Measurements from ENCODE around the gene TMUB1. TPM values are rescaled to one million over a fixed set of nuclear protein-coding genes. Genes with fewer than 3 reads are reported as not detected.
A peak's percentile ranks its signal among the peaks of the same experiment; 100 is the strongest.

The TMUB1 gene
- total and polyA plus RNA-seq, 7 experiments from 2014 or later: 36.0 to 61.2 (median 42.2) TPM

GRCh38 chr7:151057506-151057988 lies 25.7 kb downstream of the TMUB1 start, which contains the start of gene CDK5:
Gene CDK5, minus strand, starts transcription at chr7:151057897. Its CDS starts 49 bp downstream, at chr7:151057848.
- peak within 1 kb of the TSS; percentile 92 for H3K27ac ChIP-seq (ENCODE audit: low read depth, low read length)
- ATAC-seq (peak; percentile 0), DNase-seq (no peak)
- no peaks in the 10 kb centered on the region for H3K36me3 ChIP-seq (ENCODE audit: control insufficient read depth in 2 of 3, insufficient read depth in 3 of 3, low read length in 3 of 3)
- H3K4me3 Mint-ChIP-seq: peak within 1 kb of the TSS; percentile 91 to 99 (median 94)
- peak within 1 kb of the TSS; percentile 78 for H3K4me3 ChIP-seq (ENCODE audit: low read length)
- H3K36me3 Mint-ChIP-seq: peaks cover 0 to 4% (median 3%) of the 10 kb centered on the region in 5 donors
- H3K4me1 ChIP-seq (ENCODE audit: control insufficient read depth in 2 of 2, insufficient read depth in 2 of 2, low read length in 2 of 2): peaks cover 25 to 32% of the 10 kb centered on the region in 2 donors
- CTCF ChIA-PET: interaction anchor here (1.0 to 3.5 kb wide), 2 partner anchors 27 to 52 kb away, joined by 3 to 15 read pairs; partner anchors contain the start of gene TMUB1
- POLR2A ChIA-PET: interaction anchor here (0.7 to 2.7 kb wide), 4 partner anchors 25 to 44 kb away, joined by 4 to 10 read pairs (median 6); partner anchors contain the start of gene ABCB8
- peak within 1 kb of the TSS; percentile 86 to 96 (median 93) for H3K27ac Mint-ChIP-seq
- H3K9me3 ChIP-seq (ENCODE audit: control insufficient read depth in 2 of 3, low read length in 3 of 3): no peaks in the 10 kb centered on the region
- H3K27me3 Mint-ChIP-seq: peaks cover 0 to 2% (median 0%) of the 10 kb centered on the region in 5 donors
- H3K27me3 ChIP-seq (ENCODE audit: control insufficient read depth in 2 of 2, insufficient read depth in 2 of 2, low read length in 2 of 2): no peaks in the 10 kb centered on the region
- intact Hi-C loops (cut with micrococcal nuclease): loop anchor here (5.0 kb wide), 4 partner anchors 35 to 575 kb away; no protein-coding TSS in a partner anchor
- H3K4me1 Mint-ChIP-seq: peaks cover 29 to 48% (median 43%) of the 10 kb centered on the region in 7 donors
- H3K9me3 Mint-ChIP-seq: peaks cover 0 to 1% (median 0%) of the 10 kb centered on the region in 11 donors

- Histone ChIP-seq H3K9me3 (ENCODE audit: control insufficient read depth in 2 of 3, low read length in 3 of 3) (no peaks in the 10 kb centered on the region), H3K27me3 (ENCODE audit: control insufficient read depth in 2 of 2, insufficient read depth in 2 of 2, low read length in 2 of 2) (no peaks in the 10 kb centered on the region), H3K36me3 (ENCODE audit: control insufficient read depth in 2 of 3, insufficient read depth in 3 of 3, low read length in 3 of 3) (no peaks in the 10 kb centered on the region), H3K4me1 (ENCODE audit: control insufficient read depth in 2 of 2, insufficient read depth in 2 of 2, low read length in 2 of 2) (peaks cover 25 to 32% of the 10 kb centered on the region in 2 donors), H3K27ac (ENCODE audit: low read depth, low read length) (peak overlapping the region; percentile 52), H3K4me3 (ENCODE audit: low read length) (peak overlapping the region; percentile 78)
- CTCF ChIA-PET: interaction anchor here (0.6 to 3.5 kb wide), 4 partner anchors 28 to 201 kb away, joined by 3 to 15 read pairs (median 4); partner anchors contain the start of genes ABCB8 and TMUB1
- POLR2A ChIA-PET: interaction anchor here (0.7 to 2.7 kb wide), 4 partner anchors 26 to 38 kb away, joined by 3 to 10 read pairs (median 5); partner anchors contain the start of gene ABCB8
- intact Hi-C loops (cut with micrococcal nuclease): loop anchor here (5.0 kb wide), 4 partner anchors 35 to 575 kb away; no protein-coding TSS in a partner anchor
- peak overlapping the region in 6 of 9 donors; percentile 38 to 93 (median 88) for H3K27ac Mint-ChIP-seq
- no peak for DNase-seq
- peaks cover 30 to 49% (median 44%) of the 10 kb centered on the region in 7 donors for H3K4me1 Mint-ChIP-seq
- H3K36me3 Mint-ChIP-seq: peaks cover 0 to 5% (median 4%) of the 10 kb centered on the region in 5 donors
- ATAC-seq: no peak
- H3K9me3 Mint-ChIP-seq: peaks cover 0 to 1% (median 0%) of the 10 kb centered on the region in 11 donors
- H3K4me3 Mint-ChIP-seq: peak overlapping the region; percentile 91 to 99 (median 94)
- H3K27me3 Mint-ChIP-seq: peaks cover 0 to 4% (median 0%) of the 10 kb centered on the region in 5 donors
Observed at GRCh38 chr7:151056666-151057505, 26.4 kb downstream of the TMUB1 start.

DNA sequence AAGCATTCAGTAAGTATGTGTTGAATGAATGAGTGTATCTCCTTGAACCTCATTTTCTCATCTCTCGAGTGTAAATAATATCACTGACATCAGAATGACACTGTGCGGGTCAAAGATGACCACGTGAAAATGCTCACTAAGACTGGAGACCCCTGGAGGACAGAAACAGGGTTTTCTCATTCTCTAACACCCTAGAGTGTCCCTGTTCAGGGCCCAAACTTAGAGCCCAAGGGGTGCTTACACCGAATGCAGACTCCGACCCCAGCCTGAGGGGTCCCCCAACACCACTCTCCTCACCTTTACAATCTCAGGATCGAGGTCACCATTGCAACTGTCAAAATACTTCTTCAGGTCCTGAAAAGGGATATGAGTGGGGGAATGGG lies 27.0 kb downstream of the TMUB1 start:
- peaks cover 25 to 32% of the 10 kb centered on the region in 2 donors for H3K4me1 ChIP-seq (ENCODE audit: control insufficient read depth in 2 of 2, insufficient read depth in 2 of 2, low read length in 2 of 2)
- peaks cover 24 to 46% (median 38%) of the 10 kb centered on the region in 7 donors for H3K4me1 Mint-ChIP-seq
- intact Hi-C loops (cut with micrococcal nuclease): loop anchor here (5.0 kb wide), 4 partner anchors 36 to 576 kb away; no protein-coding TSS in a partner anchor
- no peak for DNase-seq
- POLR2A ChIA-PET: interaction anchor here (1.0 to 1.9 kb wide), 2 partner anchors 29 to 37 kb away, joined by 3 to 6 read pairs; no protein-coding TSS in a partner anchor
- no peaks in the 10 kb centered on the region for H3K36me3 ChIP-seq (ENCODE audit: control insufficient read depth in 2 of 3, insufficient read depth in 3 of 3, low read length in 3 of 3)
- peaks cover 0 to 5% (median 4%) of the 10 kb centered on the region in 5 donors for H3K36me3 Mint-ChIP-seq
- H3K4me3 ChIP-seq (ENCODE audit: low read length): no peak overlapping the region
- peaks cover 0 to 1% (median 0%) of the 10 kb centered on the region in 11 donors for H3K9me3 Mint-ChIP-seq
- H3K27me3 Mint-ChIP-seq: peaks cover 0 to 4% (median 0%) of the 10 kb centered on the region in 5 donors
- peak overlapping the region; percentile 38 to 99 (median 93) for H3K4me3 Mint-ChIP-seq
- H3K27ac Mint-ChIP-seq: no peak overlapping the region
- H3K27ac ChIP-seq (ENCODE audit: low read depth, low read length): no peak overlapping the region
- ATAC-seq: no peak
- no peaks in the 10 kb centered on the region for H3K9me3 ChIP-seq (ENCODE audit: control insufficient read depth in 2 of 3, low read length in 3 of 3)
- no peaks in the 10 kb centered on the region for H3K27me3 ChIP-seq (ENCODE audit: control insufficient read depth in 2 of 2, insufficient read depth in 2 of 2, low read length in 2 of 2)
- CTCF ChIA-PET: interaction anchor here (1.1 kb wide), 1 partner anchor 28 kb away, joined by 3 read pairs; the partner anchor contains the start of gene ABCB8

DNA sequence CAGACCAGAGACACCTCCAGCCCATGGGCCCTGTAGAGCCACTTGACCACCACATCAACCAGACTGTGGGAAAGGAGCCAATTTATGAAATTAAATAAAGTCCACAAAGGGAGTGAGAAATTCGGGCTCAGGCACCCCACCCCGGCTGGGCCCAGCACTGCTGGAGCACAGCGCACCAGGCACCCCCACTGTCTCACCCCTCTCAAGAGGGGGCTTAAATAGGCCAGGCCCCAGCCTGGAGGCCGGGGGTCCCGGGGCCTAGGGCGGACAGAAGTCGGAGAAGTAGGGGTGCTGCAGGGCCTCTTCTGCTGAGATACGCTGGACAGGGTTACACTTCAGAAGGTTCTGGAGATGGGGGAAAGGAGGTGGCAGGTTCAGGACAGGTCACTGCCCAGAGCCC lies 29.5 kb downstream of the TMUB1 start:
- Mint-ChIP-seq H3K4me1 (peaks cover 21 to 31% (median 27%) of the 10 kb centered on the region in 7 donors), H3K4me3 (no peak overlapping the region)
- intact Hi-C loops (cut with micrococcal nuclease): no loop called here

DNA sequence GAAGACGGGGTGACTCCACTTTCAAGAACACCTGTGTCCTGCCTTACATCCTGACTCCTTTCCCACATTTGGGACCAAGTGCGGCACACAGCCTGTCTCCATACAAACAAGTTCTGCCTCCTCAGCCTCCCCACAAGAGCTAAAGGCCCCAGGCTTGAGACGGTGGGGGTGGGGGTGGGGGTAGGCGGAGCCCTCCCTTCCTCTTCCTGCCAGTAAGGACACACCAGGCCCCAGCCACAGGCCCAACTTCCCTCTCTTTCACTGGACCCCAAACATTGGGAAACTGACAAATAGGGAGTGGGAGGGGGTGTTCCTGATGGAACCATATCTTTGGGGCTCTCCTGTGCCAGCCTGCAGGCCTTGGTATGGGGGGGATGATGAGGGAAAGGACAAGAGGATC lies 30.2 kb downstream of the TMUB1 start:
- ATAC-seq: no peak
- H3K27ac Mint-ChIP-seq: no peak overlapping the region
- Histone ChIP-seq H3K4me1 (ENCODE audit: control insufficient read depth in 2 of 2, insufficient read depth in 2 of 2, low read length in 2 of 2) (peaks cover 6 to 14% of the 10 kb centered on the region in 2 donors), H3K9me3 (ENCODE audit: control insufficient read depth in 2 of 3, low read length in 3 of 3) (no peaks in the 10 kb centered on the region), H3K4me3 (ENCODE audit: low read length) (no peak overlapping the region), H3K27ac (ENCODE audit: low read depth, low read length) (no peak overlapping the region), H3K36me3 (ENCODE audit: control insufficient read depth in 2 of 3, insufficient read depth in 3 of 3, low read length in 3 of 3) (no peaks in the 10 kb centered on the region), H3K27me3 (ENCODE audit: control insufficient read depth in 2 of 2, insufficient read depth in 2 of 2, low read length in 2 of 2) (no peaks in the 10 kb centered on the region)
- ChIA-PET POLR2A (no interaction called here), CTCF (interaction anchor here (0.6 kb wide), 1 partner anchor 42 kb away, joined by 3 read pairs; no protein-coding TSS in a partner anchor)
- peaks cover 16 to 27% (median 26%) of the 10 kb centered on the region in 7 donors for H3K4me1 Mint-ChIP-seq
- peaks cover 0 to 5% (median 4%) of the 10 kb centered on the region in 5 donors for H3K36me3 Mint-ChIP-seq
- H3K27me3 Mint-ChIP-seq: peaks cover 0 to 10% (median 0%) of the 10 kb centered on the region in 5 donors
- peaks cover 0 to 1% (median 0%) of the 10 kb centered on the region in 11 donors for H3K9me3 Mint-ChIP-seq
- no peak overlapping the region for H3K4me3 Mint-ChIP-seq
- intact Hi-C loops (cut with micrococcal nuclease): no loop called here
- DNase-seq: no peak

More for the DNA sequence above, 29.5 kb downstream of the TMUB1 start:
- no peak overlapping the region for H3K27ac Mint-ChIP-seq
- no peak for ATAC-seq
- Histone ChIP-seq H3K27me3 (ENCODE audit: control insufficient read depth in 2 of 2, insufficient read depth in 2 of 2, low read length in 2 of 2) (no peaks in the 10 kb centered on the region), H3K9me3 (ENCODE audit: control insufficient read depth in 2 of 3, low read length in 3 of 3) (no peaks in the 10 kb centered on the region), H3K4me3 (ENCODE audit: low read length) (no peak overlapping the region), H3K4me1 (ENCODE audit: control insufficient read depth in 2 of 2, insufficient read depth in 2 of 2, low read length in 2 of 2) (peaks cover 12 to 19% of the 10 kb centered on the region in 2 donors), H3K27ac (ENCODE audit: low read depth, low read length) (no peak overlapping the region), H3K36me3 (ENCODE audit: control insufficient read depth in 2 of 3, insufficient read depth in 3 of 3, low read length in 3 of 3) (no peaks in the 10 kb centered on the region)
- H3K27me3 Mint-ChIP-seq: peaks cover 0 to 10% (median 0%) of the 10 kb centered on the region in 5 donors
- POLR2A ChIA-PET: no interaction called here
- peaks cover 0 to 1% (median 0%) of the 10 kb centered on the region in 11 donors for H3K9me3 Mint-ChIP-seq
- CTCF ChIA-PET: no interaction called here
- H3K36me3 Mint-ChIP-seq: peaks cover 0 to 5% (median 4%) of the 10 kb centered on the region in 5 donors
- DNase-seq: no peak

DNA sequence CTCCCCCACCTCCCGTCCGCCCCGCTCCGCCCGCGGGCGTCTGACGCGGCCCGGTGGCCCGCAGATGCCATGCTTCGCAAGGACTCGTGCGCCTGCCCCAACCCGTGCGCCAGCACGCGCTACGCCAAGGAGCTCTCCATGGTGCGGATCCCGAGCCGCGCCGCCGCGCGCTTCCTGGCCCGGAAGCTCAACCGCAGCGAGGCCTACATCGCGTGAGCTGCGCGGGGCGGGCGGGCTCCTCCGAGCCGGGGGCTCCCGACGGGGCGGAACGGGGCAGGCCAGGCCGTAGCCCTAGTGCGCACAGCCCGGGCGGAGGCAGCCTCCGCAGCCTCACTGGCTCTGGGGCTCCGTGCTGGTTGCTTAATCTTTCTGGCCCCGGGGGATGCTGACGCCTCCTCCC lies 32.2 kb downstream of the TMUB1 start:
- H3K9me3 ChIP-seq (ENCODE audit: control insufficient read depth in 2 of 3, low read length in 3 of 3): no peaks in the 10 kb centered on the region
- intact Hi-C loops (cut with micrococcal nuclease): loop anchor here in 1 of 2 donors (1.0 kb wide), 3 partner anchors 8 to 65 kb away; partner anchors contain the start of genes ABCB8 and SLC4A2

More for the DNA sequence above, 32.2 kb downstream of the TMUB1 start:
- ATAC-seq (peak; percentile 88), DNase-seq (peak; percentile 55 to 75 (median 69))
- Mint-ChIP-seq H3K36me3 (peaks cover 0 to 5% (median 4%) of the 10 kb centered on the region in 5 donors), H3K27me3 (peaks cover 0 to 10% (median 0%) of the 10 kb centered on the region in 5 donors), H3K27ac (no peak overlapping the region), H3K9me3 (peaks cover 0 to 1% (median 0%) of the 10 kb centered on the region in 11 donors), H3K4me3 (no peak overlapping the region), H3K4me1 (peaks cover 6 to 19% (median 14%) of the 10 kb centered on the region in 7 donors)
- Histone ChIP-seq H3K36me3 (ENCODE audit: control insufficient read depth in 2 of 3, insufficient read depth in 3 of 3, low read length in 3 of 3) (no peaks in the 10 kb centered on the region), H3K27ac (ENCODE audit: low read depth, low read length) (no peak overlapping the region), H3K27me3 (ENCODE audit: control insufficient read depth in 2 of 2, insufficient read depth in 2 of 2, low read length in 2 of 2) (no peaks in the 10 kb centered on the region), H3K4me1 (ENCODE audit: control insufficient read depth in 2 of 2, insufficient read depth in 2 of 2, low read length in 2 of 2) (peaks cover 0 to 6% of the 10 kb centered on the region in 2 donors), H3K4me3 (ENCODE audit: low read length) (no peak overlapping the region)
- ChIA-PET CTCF (no interaction called here), POLR2A (interaction anchor here (0.8 to 1.6 kb wide), 4 partner anchors 23 to 37 kb away, joined by 3 to 4 read pairs (median 3); partner anchors contain the start of gene ABCB8)
